ENCODE measurements around the gene EPM2A. TPM values are rescaled to one million over a fixed set of nuclear protein-coding genes. Genes with fewer than 3 reads are reported as not detected.

EPM2A gene
- total RNA-seq, 4 donors from 2014 or later: 2.4 to 24.4 (median 6.6) TPM

- DNase-seq: no peak
Observed at GRCh38 chr6:145583753-145584152, 151.6 kb downstream of the EPM2A start.

More at GRCh38 chr6:145583753-145584152, 151.6 kb downstream of the EPM2A start:
- Histone ChIP-seq H3K27me3 (no peaks in the 10 kb centered on the region), H3K36me3 (no peaks in the 10 kb centered on the region), H3K4me3 (no peak overlapping the region), H3K27ac (no peak overlapping the region), H3K4me1 (no peaks in the 10 kb centered on the region), H3K9me3 (no peaks in the 10 kb centered on the region)
- 54 to 96% methylated on average over 3 of the region's 3 CpGs for WGBS, 2 donors
- intact Hi-C loops (cut with DNase I): no loop called here
- no peak for TF ChIP-seq POLR2A (IDR thresholded peaks at IDR 0.05)
- TF ChIP-seq CTCF (IDR thresholded peaks at IDR 0.05): no peak

Small RNA genes lying within 50 kb of the gene (small RNA-seq; reads per million reads assigned to genes)
- gene AL023806.2: 0 reads per million in 4 donors

Other genes with a start within 250 kb of the EPM2A start
- 10 to 100 TPM in 1 of 4 donors, 1 to 10 TPM in 3; 4.1 to 23.7 (median 9.0) TPM for gene FBXO30, start 79.3 kb upstream of the EPM2A start, total RNA-seq
- 10 to 100 TPM in 2 of 4 donors, 1 to 10 TPM in 2; 8.7 to 28.8 (median 13.0) TPM for gene SHPRH, start 228.8 kb upstream of the EPM2A start, total RNA-seq